WTC11 (cell line): Measurements from ENCODE around the gene CDRT4. TPM values are rescaled to one million over a fixed set of nuclear protein-coding genes. Genes with fewer than 3 reads are reported as not detected.

Experiments
- ATAC-seq: fragments of 200-7000 bp; cut with Tn5 transposase; 2 replicates; pipeline ENCODE4 v1.10.0; 2021; ENCODE audit warnings: mild to moderate bottlenecking, moderate library complexity
- CTCF ChIA-PET: fragments of 300-600 bp; sonication (Branson Sonifier 250); formaldehyde crosslinking; loops from one replicate; lab custom pipeline; 2021; ENCODE audit warnings: antibody characterized with exemption; lab: Charles Lee
- POLR2A ChIA-PET: fragments of 350-600 bp; sonication (Branson Sonifier 250); formaldehyde crosslinking; loops from one replicate; lab custom pipeline; 2021; ENCODE audit warnings: antibody characterized with exemption; lab: Charles Lee
- DNase-seq: peaks from one replicate; pipeline ENCODE4 v3.0.0; 2021; ENCODE audit warnings: low spot score
- H3K27ac Mint-ChIP-seq: 2 replicates; pipeline ENCODE4 v1.8.0; 2021; ENCODE audit warnings: mixed read lengths
- H3K27me3 Mint-ChIP-seq: 2 replicates; pipeline ENCODE4 v1.8.0; 2021; ENCODE audit warnings: low read depth, mild to moderate bottlenecking, moderate library complexity, mixed read lengths
- H3K36me3 Mint-ChIP-seq: 2 replicates; pipeline ENCODE4 v1.8.0; 2021; ENCODE audit warnings: mixed read lengths
- H3K4me1 Mint-ChIP-seq: 2 replicates; pipeline ENCODE4 v1.8.0; 2022; ENCODE audit warnings: mixed read lengths
- H3K4me3 Mint-ChIP-seq: 2 replicates; pipeline ENCODE4 v1.8.0; 2021; ENCODE audit warnings: mild to moderate bottlenecking, moderate library complexity, mixed read lengths
- H3K9me3 Mint-ChIP-seq: 2 replicates; pipeline ENCODE4 v1.8.0; 2021; ENCODE audit warnings: mixed read lengths
- CTCF ChIP-seq: fragments of 200-600 bp; IDR thresholded peaks from 2 replicates; pipeline ENCODE4 v1.8.0; 2022; ENCODE audit warnings: antibody characterized with exemption
- E2F4 ChIP-seq: sonication (generic); formaldehyde crosslinking; IDR thresholded peaks from 2 replicates; pipeline ENCODE4 v1.8.1; 2022; ENCODE audit warnings: low read depth, mild to moderate bottlenecking, moderate library complexity, missing genetic modification reagents, borderline replicate concordance
- EMX1 ChIP-seq: fragments of 250-450 bp; sonication (Bioruptor Pico); IDR thresholded peaks from 2 replicates; pipeline ENCODE4 v1.8.0; 2021; ENCODE audit warnings: mild to moderate bottlenecking
- ESRRA ChIP-seq: sonication (generic); formaldehyde crosslinking; IDR thresholded peaks from 2 replicates; pipeline ENCODE4 v1.8.1; 2022; ENCODE audit warnings: mild to moderate bottlenecking, missing genetic modification reagents, borderline replicate concordance
- FOXJ3 ChIP-seq: sonication (generic); formaldehyde crosslinking; IDR thresholded peaks from 2 replicates; pipeline ENCODE4 v1.9.0; 2021; ENCODE audit warnings: missing genetic modification reagents, mild to moderate bottlenecking, borderline replicate concordance
- HMGXB4 ChIP-seq: sonication (generic); formaldehyde crosslinking; IDR thresholded peaks from 2 replicates; pipeline ENCODE4 v1.8.1; 2023; ENCODE audit warnings: mild to moderate bottlenecking, moderate library complexity, missing genetic modification reagents
- NFATC4 ChIP-seq: fragments of 250-450 bp; sonication (Bioruptor Pico); IDR thresholded peaks from 2 replicates; pipeline ENCODE4 v1.9.0; 2021; ENCODE audit warnings: mild to moderate bottlenecking
- OVOL2 ChIP-seq: fragments of 250-450 bp; sonication (Bioruptor Pico); IDR thresholded peaks from 2 replicates; pipeline ENCODE4 v1.9.0; 2021; ENCODE audit warnings: mild to moderate bottlenecking, borderline replicate concordance
- PRRX2 ChIP-seq: fragments of 250-450 bp; sonication (Bioruptor Pico); IDR thresholded peaks from 2 replicates; pipeline ENCODE4 v1.8.0; 2021; ENCODE audit warnings: mild to moderate bottlenecking
- RORB ChIP-seq: fragments of 250-450 bp; sonication (Bioruptor Pico); IDR thresholded peaks from 2 replicates; pipeline ENCODE4 v1.9.0; 2021; ENCODE audit warnings: mild to moderate bottlenecking
- SMAD3 ChIP-seq: sonication (generic); formaldehyde crosslinking; IDR thresholded peaks from 2 replicates; pipeline ENCODE4 v1.8.0; 2022; ENCODE audit warnings: missing genetic modification reagents, mild to moderate bottlenecking, borderline replicate concordance
- SP1 ChIP-seq: sonication (generic); formaldehyde crosslinking; conservative IDR thresholded peaks from 2 replicates; pipeline ENCODE4 v1.8.1; 2022; ENCODE audit warnings: missing genetic modification reagents
- STAT6 ChIP-seq: sonication (generic); formaldehyde crosslinking; conservative IDR thresholded peaks from 2 replicates; pipeline ENCODE4 v1.8.1; 2023; ENCODE audit warnings: mild to moderate bottlenecking, low read depth, missing genetic modification reagents, moderate library complexity
- TCF7 ChIP-seq: sonication (generic); formaldehyde crosslinking; IDR thresholded peaks from 2 replicates; pipeline ENCODE4 v1.8.0; 2022; ENCODE audit warnings: mild to moderate bottlenecking, low read depth, missing genetic modification reagents, moderate library complexity
- TEAD4 ChIP-seq: sonication (generic); formaldehyde crosslinking; IDR thresholded peaks from 2 replicates; pipeline ENCODE4 v1.8.0; 2022; ENCODE audit warnings: mild to moderate bottlenecking, missing genetic modification reagents
- ZNF416 ChIP-seq: fragments of 250-450 bp; sonication (Bioruptor Pico); IDR thresholded peaks from 2 replicates; pipeline ENCODE4 v1.9.0; 2021; ENCODE audit warnings: mild to moderate bottlenecking, inconsistent platforms
- ZNF532 ChIP-seq: fragments of 250-450 bp; sonication (Bioruptor Pico); IDR thresholded peaks from 2 replicates; pipeline ENCODE4 v1.9.0; 2021; ENCODE audit warnings: mild to moderate bottlenecking, borderline replicate concordance
- total RNA-seq: library from RNA; stranded (reverse); gene quantifications from 3 replicates; pipeline ENCODE4 v1.2.3, GENCODE V29; 2021

The CDRT4 gene
- total RNA-seq, 1 experiment from 2014 or later = 4.9 TPM

- TF ChIP-seq ESRRA = no peak
- TF ChIP-seq SP1 (CRISPR knock-in tag) = no peak
- TF ChIP-seq FOXJ3 (CRISPR knock-in tag) = no peak
Measured at GRCh38 chr17:15468126-15468525, 705 bp upstream of the CDRT4 start (continued).

GRCh38 chr17:15466131-15466530 is 1.3 kb downstream of the CDRT4 start:
- peaks cover 4% of the 10 kb centered on the region for H3K4me1 Mint-ChIP-seq
- ATAC-seq (no peak), DNase-seq (no peak)
- H3K9me3 Mint-ChIP-seq = peaks cover 4% of the 10 kb centered on the region
- TF ChIP-seq EMX1 (CRISPR knock-in tag) (no peak), SP1 (CRISPR knock-in tag) (no peak), RORB (CRISPR knock-in tag) (no peak), SMAD3 (CRISPR knock-in tag) (no peak), STAT6 (CRISPR knock-in tag) (no peak), OVOL2 (no peak), ZNF416 (CRISPR knock-in tag) (no peak), PRRX2 (CRISPR knock-in tag) (no peak), NFATC4 (CRISPR knock-in tag) (no peak), ZNF532 (CRISPR knock-in tag) (no peak), HMGXB4 (no peak), E2F4 (CRISPR knock-in tag) (no peak), CTCF (no peak), TEAD4 (no peak), TCF7 (CRISPR knock-in tag) (no peak)
- POLR2A ChIA-PET = no interaction called here
- CTCF ChIA-PET = interaction anchor here (0.7 to 0.8 kb wide), 2 partner anchors 29 to 272 kb away, joined by 3 read pairs; no protein-coding TSS in a partner anchor
- H3K36me3 Mint-ChIP-seq = peaks cover 12% of the 10 kb centered on the region
- H3K4me3 Mint-ChIP-seq = no peak overlapping the region
- no peaks in the 10 kb centered on the region for H3K27me3 Mint-ChIP-seq
- H3K27ac Mint-ChIP-seq = no peak overlapping the region
